GM19468 (cell line): Measurements from ENCODE around the gene SMYD3.
"Not testable (repeated sequence)": the region's sequence is repeated elsewhere in the genome, so short reads cannot be mapped to it uniquely, and the experiment has no call there.

ENCODE experiments used
- ATAC-seq: cut with Tn5 transposase; IDR thresholded peaks from one replicate; pipeline ENCODE4 v1.9.1; 2021; ENCODE audit warnings: mild to moderate bottlenecking, moderate library complexity, moderate number of reproducible peaks; ENCODE audit not compliant: unreplicated experiment; ENCODE audit errors: extremely low read depth

The SMYD3 gene

DNA sequence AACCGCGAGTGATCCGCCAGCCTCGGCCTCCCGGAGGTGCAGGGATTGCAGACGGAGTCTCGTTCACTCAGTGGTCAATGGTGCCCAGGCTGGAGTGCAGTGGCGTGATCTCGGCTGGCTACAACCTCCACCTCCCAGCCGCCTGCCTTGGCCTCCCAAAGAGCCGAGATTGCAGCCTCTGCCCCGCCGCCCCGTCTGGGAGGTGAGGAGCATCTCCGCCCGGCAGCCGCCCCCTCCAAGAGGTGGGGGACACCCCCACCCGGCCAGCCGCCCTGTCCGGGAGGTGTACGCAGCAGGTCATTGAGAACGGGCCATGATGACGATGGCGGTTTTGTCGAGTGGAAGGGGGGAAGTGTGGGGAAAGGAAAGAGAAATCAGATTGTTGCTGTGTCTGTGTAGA is 732.1 kb downstream of the SMYD3 start:
- not testable (repeated sequence) for ATAC-seq

DNA sequence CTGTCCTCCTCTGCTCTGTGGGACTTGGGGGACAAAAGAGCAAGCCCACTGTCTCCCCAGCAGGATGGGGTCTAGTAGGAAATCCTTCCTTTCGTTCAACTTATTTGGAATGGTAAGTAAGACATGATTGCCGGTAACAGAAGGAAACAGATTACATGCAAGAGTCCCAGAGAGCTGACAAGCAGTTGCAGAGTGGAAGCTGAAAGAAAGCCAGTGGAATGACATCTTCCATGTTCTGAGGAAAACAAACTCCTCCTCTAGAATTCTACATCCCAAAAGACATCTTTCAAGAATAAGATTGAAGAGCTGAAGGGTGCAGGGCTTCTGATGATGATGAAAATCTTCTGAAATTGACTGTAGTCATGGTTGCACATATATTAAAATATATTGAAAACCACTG is 732.9 kb downstream of the SMYD3 start:
- no peak for ATAC-seq

DNA sequence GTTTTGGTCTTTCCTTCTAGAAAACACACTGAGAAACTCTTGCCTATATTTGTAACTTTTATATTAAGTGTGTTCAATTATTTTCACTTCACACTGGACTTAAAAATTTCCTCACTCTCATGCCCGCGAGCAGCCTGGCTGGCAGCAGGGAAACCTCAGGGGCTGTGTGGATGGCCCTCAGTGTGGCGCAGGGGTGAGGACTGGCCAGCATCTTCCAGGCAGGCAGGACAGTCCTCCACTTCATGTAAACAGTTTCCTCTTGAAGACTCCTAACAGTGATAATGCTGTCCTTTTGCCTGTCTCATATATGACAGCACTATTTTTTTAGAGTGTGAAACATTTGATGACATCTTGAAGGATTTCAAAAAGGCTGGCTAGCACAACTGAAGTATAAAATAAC is 733.7 kb downstream of the SMYD3 start:
- ATAC-seq = no peak

DNA sequence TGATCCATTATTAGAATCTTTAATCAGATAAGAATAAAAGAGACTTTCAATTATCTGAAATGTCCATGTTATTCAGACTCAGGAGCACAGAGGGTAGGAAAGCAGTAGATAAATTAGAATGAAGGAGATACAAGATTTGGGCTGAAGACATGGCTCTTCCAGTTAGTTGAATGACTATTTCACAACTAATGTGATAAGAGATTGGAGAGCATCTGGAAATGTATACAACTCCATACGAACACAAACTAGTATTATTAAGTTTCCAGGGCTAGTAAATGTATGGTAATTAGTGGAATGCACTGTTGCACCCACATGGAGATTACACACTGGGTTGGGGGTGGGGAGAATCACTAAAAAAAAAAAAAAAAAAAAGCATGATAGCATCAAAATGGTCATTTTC is 734.3 kb downstream of the SMYD3 start:
- ATAC-seq = no peak

DNA sequence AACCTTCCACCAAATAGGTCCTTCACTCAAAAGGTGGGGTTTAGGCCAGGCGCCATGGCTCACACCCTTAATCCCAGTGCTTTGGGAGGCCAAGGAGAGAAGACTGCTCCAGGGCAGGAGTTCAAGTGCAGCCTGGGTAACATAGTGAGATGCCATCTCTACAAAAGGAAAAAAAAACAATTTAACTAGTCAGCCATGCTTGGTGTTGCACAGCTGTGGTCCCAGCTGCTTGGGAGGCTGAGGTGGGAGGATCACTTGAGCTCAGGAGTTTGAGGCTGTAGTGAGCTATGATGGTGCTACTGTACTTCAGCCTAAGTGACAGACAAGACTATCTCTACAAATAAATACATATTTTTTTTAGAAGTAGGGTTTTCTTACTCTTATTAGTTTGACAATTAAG is 734.8 kb downstream of the SMYD3 start:
- no peak for ATAC-seq

- ATAC-seq = no peak
Measured at GRCh38 chr1:245771511-245772281, 735.4 kb downstream of the SMYD3 start.

GRCh38 chr1:245770156-245770555 is 736.9 kb downstream of the SMYD3 start:
- no peak for ATAC-seq

GRCh38 chr1:245768596-245768995 is 738.5 kb downstream of the SMYD3 start:
- ATAC-seq = no peak

- no peak for ATAC-seq
Measured at GRCh38 chr1:245765230-245766000, 741.7 kb downstream of the SMYD3 start.

- no peak for ATAC-seq
Measured at GRCh38 chr1:245763873-245764331, 743.2 kb downstream of the SMYD3 start.

GRCh38 chr1:245762396-245762910 is 744.6 kb downstream of the SMYD3 start:
- ATAC-seq = no peak

- no peak for ATAC-seq
Measured at GRCh38 chr1:245760301-245760700, 746.8 kb downstream of the SMYD3 start.

GRCh38 chr1:245754463-245754961 is 752.6 kb downstream of the SMYD3 start:
- no peak for ATAC-seq

DNA sequence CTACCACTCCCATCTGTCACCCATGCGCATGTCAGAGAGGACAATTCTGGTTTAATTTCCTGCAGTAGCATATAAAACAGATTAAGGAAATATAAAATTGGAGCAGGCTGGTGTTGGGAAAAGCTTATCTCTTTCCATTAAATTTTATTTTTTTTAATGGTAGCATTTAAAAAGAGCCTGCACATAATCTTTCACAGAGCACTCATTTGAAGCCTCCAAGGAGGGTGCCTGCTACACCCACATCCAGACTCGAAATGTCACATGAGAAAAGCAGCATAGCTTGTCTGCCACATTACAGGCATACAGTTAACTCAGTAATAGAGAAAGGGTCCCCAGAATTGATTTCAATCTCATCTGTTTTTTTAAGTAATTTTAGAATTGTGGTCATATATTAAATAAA is 753.3 kb downstream of the SMYD3 start:
- ATAC-seq = no peak

GRCh38 chr1:245752561-245752960 is 754.5 kb downstream of the SMYD3 start:
- no peak for ATAC-seq

DNA sequence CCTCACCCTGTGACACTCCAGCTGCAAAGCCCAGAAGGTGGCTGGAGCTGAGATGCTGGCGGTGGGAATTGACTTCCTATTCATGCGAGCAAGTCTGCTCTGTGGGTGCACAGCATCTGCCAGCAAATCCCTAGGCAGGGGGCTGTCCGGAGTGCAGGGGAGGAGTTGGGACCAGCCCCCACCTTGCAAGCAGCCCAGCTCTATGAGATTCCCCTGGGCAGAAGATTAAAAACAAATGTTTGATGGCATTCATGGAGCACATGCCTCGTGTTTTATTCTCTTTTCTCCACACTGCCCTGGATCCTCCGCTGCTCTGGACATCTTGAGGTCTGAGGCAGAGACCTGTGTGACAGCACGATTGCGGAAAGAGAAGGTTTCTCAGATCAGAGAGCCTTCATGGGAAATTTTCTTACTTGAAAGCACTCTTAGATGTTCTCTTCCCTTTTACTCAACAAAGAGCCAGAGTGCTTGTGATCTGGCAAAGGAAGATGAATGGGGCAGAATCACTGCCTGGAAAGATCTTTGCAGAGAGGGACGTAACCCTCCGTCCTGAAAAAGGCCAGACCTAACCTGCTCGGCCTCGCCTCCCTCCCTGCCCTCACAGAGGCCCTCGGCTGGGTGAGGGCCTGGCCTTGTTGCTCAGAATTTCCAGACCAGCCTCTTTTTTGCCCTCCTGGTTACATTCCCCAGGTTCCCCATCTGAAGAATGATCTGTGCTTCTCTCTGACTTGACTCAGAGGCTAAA is 755.2 kb downstream of the SMYD3 start:
- ATAC-seq = no peak

DNA sequence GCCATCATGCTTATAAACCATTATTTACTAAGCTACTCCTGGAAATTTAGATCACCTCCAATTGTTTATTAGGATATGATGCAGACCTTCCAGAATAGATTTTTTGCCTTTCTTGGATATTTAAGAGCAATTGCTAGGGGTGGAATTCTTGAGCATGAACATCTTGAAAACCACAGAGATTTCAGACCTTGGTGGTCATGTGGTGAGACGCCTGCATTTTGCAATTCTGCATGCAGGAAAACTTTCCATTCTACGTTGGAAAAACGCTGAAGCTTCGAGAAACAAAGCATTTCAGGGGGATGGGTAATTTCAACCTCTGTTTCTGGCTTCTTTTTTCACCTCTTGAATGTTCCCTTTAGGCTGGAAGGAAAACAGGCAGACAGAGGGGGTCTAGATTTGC is 756.0 kb downstream of the SMYD3 start:
- ATAC-seq = no peak

GRCh38 chr1:245750261-245750660 is 756.8 kb downstream of the SMYD3 start:
- ATAC-seq = no peak

GRCh38 chr1:245749053-245749452 is 758.0 kb downstream of the SMYD3 start:
- no peak for ATAC-seq

- no peak for ATAC-seq
Measured at GRCh38 chr1:245748646-245749045, 758.4 kb downstream of the SMYD3 start.
